ENCODE data around the gene RANBP3.

RANBP3 gene

DNA sequence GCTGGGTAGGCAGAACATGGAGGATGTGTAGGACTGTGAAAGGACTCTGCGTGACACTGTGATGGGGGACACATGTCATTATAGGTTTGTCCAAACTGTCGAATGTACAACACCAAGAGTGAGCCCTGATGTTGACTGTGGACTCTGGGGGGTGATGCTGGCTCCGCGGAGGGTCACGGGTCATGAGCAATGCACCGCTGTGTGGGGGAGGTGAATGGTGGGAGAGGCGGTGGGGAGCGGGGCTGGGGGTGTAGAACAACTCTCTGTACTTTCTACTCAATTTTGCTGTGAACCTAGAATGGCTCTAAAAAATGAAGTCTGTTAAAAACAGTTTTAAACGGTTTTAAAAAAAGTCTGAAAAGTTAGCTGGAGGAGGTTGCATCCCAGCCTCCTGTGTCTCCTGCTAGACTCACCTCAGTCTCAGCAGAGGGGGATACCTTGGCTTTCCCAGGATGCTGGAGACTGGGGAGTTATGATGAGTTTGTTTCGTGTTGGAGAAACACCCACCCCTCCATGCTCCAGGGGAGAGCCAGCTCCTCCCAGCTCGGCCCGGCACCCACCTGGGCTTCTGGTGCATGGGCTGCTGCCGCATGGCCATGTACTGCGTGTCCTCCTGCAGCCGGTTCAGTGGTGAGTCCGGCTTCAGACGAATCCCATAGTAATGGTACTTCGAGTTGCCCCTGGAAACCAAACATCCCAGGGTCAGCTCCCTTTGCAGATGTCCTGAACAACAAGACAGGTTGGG, 34.7 kb upstream of the RANBP3 start:
- no peak for TF ChIP-seq ISL1 (CRISPR knock-in tag; IDR thresholded peaks at IDR 0.05)
- TF ChIP-seq, protein P1, sequence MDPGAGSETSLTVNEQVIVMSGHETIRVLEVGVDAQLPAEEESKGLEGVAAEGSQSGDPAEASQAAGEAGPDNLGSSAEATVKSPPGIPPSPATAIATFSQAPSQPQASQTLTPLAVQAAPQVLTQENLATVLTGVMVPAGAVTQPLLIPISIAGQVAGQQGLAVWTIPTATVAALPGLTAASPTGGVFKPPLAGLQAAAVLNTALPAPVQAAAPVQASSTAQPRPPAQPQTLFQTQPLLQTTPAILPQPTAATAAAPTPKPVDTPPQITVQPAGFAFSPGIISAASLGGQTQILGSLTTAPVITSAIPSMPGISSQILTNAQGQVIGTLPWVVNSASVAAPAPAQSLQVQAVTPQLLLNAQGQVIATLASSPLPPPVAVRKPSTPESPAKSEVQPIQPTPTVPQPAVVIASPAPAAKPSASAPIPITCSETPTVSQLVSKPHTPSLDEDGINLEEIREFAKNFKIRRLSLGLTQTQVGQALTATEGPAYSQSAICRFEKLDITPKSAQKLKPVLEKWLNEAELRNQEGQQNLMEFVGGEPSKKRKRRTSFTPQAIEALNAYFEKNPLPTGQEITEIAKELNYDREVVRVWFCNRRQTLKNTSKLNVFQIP (CRISPR knock-in tag; IDR thresholded peaks at IDR 0.05; ENCODE audit: borderline replicate concordance, low read depth) = no peak
- TF ChIP-seq, protein P2, sequence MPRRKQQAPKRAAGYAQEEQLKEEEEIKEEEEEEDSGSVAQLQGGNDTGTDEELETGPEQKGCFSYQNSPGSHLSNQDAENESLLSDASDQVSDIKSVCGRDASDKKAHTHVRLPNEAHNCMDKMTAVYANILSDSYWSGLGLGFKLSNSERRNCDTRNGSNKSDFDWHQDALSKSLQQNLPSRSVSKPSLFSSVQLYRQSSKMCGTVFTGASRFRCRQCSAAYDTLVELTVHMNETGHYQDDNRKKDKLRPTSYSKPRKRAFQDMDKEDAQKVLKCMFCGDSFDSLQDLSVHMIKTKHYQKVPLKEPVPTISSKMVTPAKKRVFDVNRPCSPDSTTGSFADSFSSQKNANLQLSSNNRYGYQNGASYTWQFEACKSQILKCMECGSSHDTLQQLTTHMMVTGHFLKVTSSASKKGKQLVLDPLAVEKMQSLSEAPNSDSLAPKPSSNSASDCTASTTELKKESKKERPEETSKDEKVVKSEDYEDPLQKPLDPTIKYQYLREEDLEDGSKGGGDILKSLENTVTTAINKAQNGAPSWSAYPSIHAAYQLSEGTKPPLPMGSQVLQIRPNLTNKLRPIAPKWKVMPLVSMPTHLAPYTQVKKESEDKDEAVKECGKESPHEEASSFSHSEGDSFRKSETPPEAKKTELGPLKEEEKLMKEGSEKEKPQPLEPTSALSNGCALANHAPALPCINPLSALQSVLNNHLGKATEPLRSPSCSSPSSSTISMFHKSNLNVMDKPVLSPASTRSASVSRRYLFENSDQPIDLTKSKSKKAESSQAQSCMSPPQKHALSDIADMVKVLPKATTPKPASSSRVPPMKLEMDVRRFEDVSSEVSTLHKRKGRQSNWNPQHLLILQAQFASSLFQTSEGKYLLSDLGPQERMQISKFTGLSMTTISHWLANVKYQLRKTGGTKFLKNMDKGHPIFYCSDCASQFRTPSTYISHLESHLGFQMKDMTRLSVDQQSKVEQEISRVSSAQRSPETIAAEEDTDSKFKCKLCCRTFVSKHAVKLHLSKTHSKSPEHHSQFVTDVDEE (CRISPR knock-in tag; IDR thresholded peaks at IDR 0.05) = no peak
- TF ChIP-seq RARB (CRISPR knock-in tag; IDR thresholded peaks at IDR 0.05) = no peak
- TF ChIP-seq ZNF8 (CRISPR knock-in tag; IDR thresholded peaks at IDR 0.05) = no peak
- no peak for TF ChIP-seq GLIS3 (CRISPR knock-in tag; IDR thresholded peaks at IDR 0.05)
- TF ChIP-seq CSDC2 (CRISPR knock-in tag; IDR thresholded peaks at IDR 0.05) = no peak
- no peak for TF ChIP-seq ARNTL (CRISPR knock-in tag; IDR thresholded peaks at IDR 0.05; ENCODE audit: borderline replicate concordance, low read depth)
- ATAC-seq = no peak

DNA sequence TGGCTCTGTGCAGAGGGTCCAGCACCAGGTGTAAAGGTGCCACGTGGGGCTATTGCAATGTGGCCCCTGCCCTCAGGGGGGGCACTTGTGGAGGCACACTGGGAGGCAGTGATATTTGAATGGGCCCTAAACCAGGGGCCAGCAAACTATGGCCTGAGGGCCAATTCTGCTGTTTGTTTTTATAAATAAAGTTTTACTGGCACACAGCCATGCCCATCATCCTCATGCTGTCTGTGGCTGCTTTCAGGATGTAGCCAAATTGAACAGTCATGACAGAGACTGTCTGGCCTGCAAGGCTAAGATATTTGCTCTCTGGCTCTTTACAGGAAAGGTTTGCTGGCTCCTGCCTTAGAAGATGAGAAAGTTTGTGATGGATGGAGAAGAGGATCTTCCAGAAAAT, 33.9 kb upstream of the RANBP3 start:
- TF ChIP-seq, protein P3, sequence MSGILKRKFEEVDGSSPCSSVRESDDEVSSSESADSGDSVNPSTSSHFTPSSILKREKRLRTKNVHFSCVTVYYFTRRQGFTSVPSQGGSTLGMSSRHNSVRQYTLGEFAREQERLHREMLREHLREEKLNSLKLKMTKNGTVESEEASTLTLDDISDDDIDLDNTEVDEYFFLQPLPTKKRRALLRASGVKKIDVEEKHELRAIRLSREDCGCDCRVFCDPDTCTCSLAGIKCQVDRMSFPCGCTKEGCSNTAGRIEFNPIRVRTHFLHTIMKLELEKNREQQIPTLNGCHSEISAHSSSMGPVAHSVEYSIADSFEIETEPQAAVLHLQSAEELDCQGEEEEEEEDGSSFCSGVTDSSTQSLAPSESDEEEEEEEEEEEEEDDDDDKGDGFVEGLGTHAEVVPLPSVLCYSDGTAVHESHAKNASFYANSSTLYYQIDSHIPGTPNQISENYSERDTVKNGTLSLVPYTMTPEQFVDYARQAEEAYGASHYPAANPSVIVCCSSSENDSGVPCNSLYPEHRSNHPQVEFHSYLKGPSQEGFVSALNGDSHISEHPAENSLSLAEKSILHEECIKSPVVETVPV (CRISPR knock-in tag; IDR thresholded peaks at IDR 0.05) = no peak
- TF ChIP-seq BACH2 (CRISPR knock-in tag; IDR thresholded peaks at IDR 0.05; ENCODE audit: borderline replicate concordance) = no peak
- TF ChIP-seq CREB5 (CRISPR knock-in tag; IDR thresholded peaks at IDR 0.05; ENCODE audit: low read depth) = no peak
- no peak for TF ChIP-seq ZC3H10 (CRISPR knock-in tag; IDR thresholded peaks at IDR 0.05)
- no peak for TF ChIP-seq PPARA (CRISPR knock-in tag; IDR thresholded peaks at IDR 0.05; ENCODE audit: borderline replicate concordance)
- TF ChIP-seq ZFP3 (CRISPR knock-in tag; IDR thresholded peaks at IDR 0.05) = no peak
- TF ChIP-seq RARB (CRISPR knock-in tag; IDR thresholded peaks at IDR 0.05) = no peak
- TF ChIP-seq ESRRG (CRISPR knock-in tag; IDR thresholded peaks at IDR 0.05) = no peak
- no peak for TF ChIP-seq ISL1 (CRISPR knock-in tag; IDR thresholded peaks at IDR 0.05)
- TF ChIP-seq, protein P1 (CRISPR knock-in tag; IDR thresholded peaks at IDR 0.05; ENCODE audit: borderline replicate concordance, low read depth) = no peak
- no peak for TF ChIP-seq OSR1 (CRISPR knock-in tag; IDR thresholded peaks at IDR 0.05)
- TF ChIP-seq TOX (CRISPR knock-in tag; IDR thresholded peaks at IDR 0.05; ENCODE audit: borderline replicate concordance) = no peak
- no peak for ATAC-seq

GRCh38 chr19:6011206-6011605, 33.3 kb upstream of the RANBP3 start:
- no peak for ATAC-seq
- TF ChIP-seq ZFP3 (CRISPR knock-in tag; IDR thresholded peaks at IDR 0.05) (no peak), BACH2 (CRISPR knock-in tag; IDR thresholded peaks at IDR 0.05; ENCODE audit: borderline replicate concordance) (no peak), ZNF70 (CRISPR knock-in tag; IDR thresholded peaks at IDR 0.05) (no peak), ISL1 (CRISPR knock-in tag; IDR thresholded peaks at IDR 0.05) (no peak), ZNF8 (CRISPR knock-in tag; IDR thresholded peaks at IDR 0.05) (no peak), SNAI2 (CRISPR knock-in tag; IDR thresholded peaks at IDR 0.05) (no peak), ZFP30 (CRISPR knock-in tag; IDR thresholded peaks at IDR 0.05) (no peak), ESRRG (CRISPR knock-in tag; IDR thresholded peaks at IDR 0.05) (no peak)
- TF ChIP-seq, protein P3 (CRISPR knock-in tag; IDR thresholded peaks at IDR 0.05) = no peak
- TF ChIP-seq, protein P2 (CRISPR knock-in tag; IDR thresholded peaks at IDR 0.05) = no peak
- TF ChIP-seq, protein P1 (CRISPR knock-in tag; IDR thresholded peaks at IDR 0.05; ENCODE audit: borderline replicate concordance, low read depth) = no peak

All from SK-N-SH treated with all-trans-retinoic acid at 6 μM for 48 hours (cell line).